Measurements from ENCODE around the gene ESAM. TPM values are rescaled to one million over a fixed set of nuclear protein-coding genes. Genes with fewer than 3 reads are reported as not detected.

Gene ESAM
- polyA plus RNA-seq, 1 donor (not counting 4 experiments of a cell fraction or from before 2014, with no cell fraction given): 0.04 TPM

DNA sequence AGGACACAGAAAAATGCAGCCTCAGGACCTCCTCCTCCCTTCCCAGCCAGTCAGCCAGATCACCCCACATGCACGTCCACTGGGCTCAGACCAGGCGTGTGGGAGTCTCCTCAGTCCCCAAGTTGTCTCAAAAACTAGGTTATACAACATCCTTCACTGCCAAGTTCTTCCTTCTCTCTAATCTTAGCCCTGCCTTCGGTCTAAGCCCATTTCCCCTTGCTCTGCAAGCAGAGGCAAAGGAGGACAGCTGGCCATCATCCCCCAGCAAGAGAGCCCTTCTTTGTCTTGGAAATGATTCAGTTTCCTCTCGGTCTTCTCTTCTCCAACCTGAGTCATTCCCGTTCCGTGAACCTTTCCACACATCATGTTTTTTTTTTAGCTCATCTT lies 36.4 kb downstream of the ESAM start:
- Histone ChIP-seq H3K4me1 (ENCODE audit: control insufficient read depth, extremely low read depth, insufficient read depth, low read length) (peaks cover 12% of the 10 kb centered on the region), H3K9me3 (ENCODE audit: control insufficient read depth, low read depth, low read length) (no peaks in the 10 kb centered on the region), H3K79me2 (ENCODE audit: control insufficient read depth, insufficient read depth, low read length) (no peaks in the 10 kb centered on the region), H3K9me1 (ENCODE audit: control insufficient read depth, extremely low read depth, insufficient read depth, low read length) (peaks cover 4% of the 10 kb centered on the region), H3K4me2 (ENCODE audit: control insufficient read depth, extremely low read depth, insufficient read depth, low read depth, low read length) (peak overlapping the region; percentile 61), H3K4me3 (ENCODE audit: control insufficient read depth in 2 of 3, extremely low read depth in 1 of 3, insufficient read depth in 2 of 3, low read depth in 1 of 3, low read length in 3 of 3) (peak overlapping the region in 2 of 3 experiments; percentile 9 to 12), H3K36me3 (ENCODE audit: control insufficient read depth in 2 of 2, extremely low read depth in 1 of 2, insufficient read depth in 2 of 2, low read length in 2 of 2) (no peaks in the 10 kb centered on the region), H3K27me3 (ENCODE audit: control insufficient read depth, extremely low read depth, insufficient read depth, low read length) (peaks cover 30% of the 10 kb centered on the region), H3K9ac (ENCODE audit: control insufficient read depth, extremely low read depth, insufficient read depth, low read length) (no peak overlapping the region), H4K20me1 (ENCODE audit: control insufficient read depth, extremely low read depth, insufficient read depth, low read length) (no peaks in the 10 kb centered on the region), H3K27ac (ENCODE audit: control insufficient read depth, insufficient read depth, low read length) (no peak overlapping the region), H2AFZ (ENCODE audit: control insufficient read depth, low read length) (peak overlapping the region; percentile 75)
- no peak for DNase-seq (ENCODE audit: low read depth, low spot score)
- dilution Hi-C loops (cut with MboI; ENCODE audit: extremely low pct_ligation_motif_present, low sequenced_read_pairs): no loop called here
- FAIRE-seq: peak; percentile 85
- TF ChIP-seq, protein P1, sequence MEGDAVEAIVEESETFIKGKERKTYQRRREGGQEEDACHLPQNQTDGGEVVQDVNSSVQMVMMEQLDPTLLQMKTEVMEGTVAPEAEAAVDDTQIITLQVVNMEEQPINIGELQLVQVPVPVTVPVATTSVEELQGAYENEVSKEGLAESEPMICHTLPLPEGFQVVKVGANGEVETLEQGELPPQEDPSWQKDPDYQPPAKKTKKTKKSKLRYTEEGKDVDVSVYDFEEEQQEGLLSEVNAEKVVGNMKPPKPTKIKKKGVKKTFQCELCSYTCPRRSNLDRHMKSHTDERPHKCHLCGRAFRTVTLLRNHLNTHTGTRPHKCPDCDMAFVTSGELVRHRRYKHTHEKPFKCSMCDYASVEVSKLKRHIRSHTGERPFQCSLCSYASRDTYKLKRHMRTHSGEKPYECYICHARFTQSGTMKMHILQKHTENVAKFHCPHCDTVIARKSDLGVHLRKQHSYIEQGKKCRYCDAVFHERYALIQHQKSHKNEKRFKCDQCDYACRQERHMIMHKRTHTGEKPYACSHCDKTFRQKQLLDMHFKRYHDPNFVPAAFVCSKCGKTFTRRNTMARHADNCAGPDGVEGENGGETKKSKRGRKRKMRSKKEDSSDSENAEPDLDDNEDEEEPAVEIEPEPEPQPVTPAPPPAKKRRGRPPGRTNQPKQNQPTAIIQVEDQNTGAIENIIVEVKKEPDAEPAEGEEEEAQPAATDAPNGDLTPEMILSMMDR (optimal IDR thresholded peaks at IDR 0.05 in 1 of 3, IDR thresholded peaks at IDR 0.05 in 1 of 3, conservative IDR thresholded peaks at IDR 0.05 in 1 of 3; ENCODE audit: extremely low read depth in 1 of 3, insufficient read depth in 2 of 3, low read length in 3 of 3): no peak
- TF ChIP-seq EZH2 (IDR thresholded peaks at IDR 0.05; ENCODE audit: low read length): no peak

GRCh38 chr11:124724979-124725718 lies 36.9 kb downstream of the ESAM start:
- Histone ChIP-seq H4K20me1 (ENCODE audit: control insufficient read depth, extremely low read depth, insufficient read depth, low read length) (no peaks in the 10 kb centered on the region), H3K27ac (ENCODE audit: control insufficient read depth, insufficient read depth, low read length) (no peak overlapping the region), H3K9me3 (ENCODE audit: control insufficient read depth, low read depth, low read length) (no peaks in the 10 kb centered on the region), H2AFZ (ENCODE audit: control insufficient read depth, low read length) (peak overlapping the region; percentile 75), H3K4me2 (ENCODE audit: control insufficient read depth, extremely low read depth, insufficient read depth, low read depth, low read length) (peak overlapping the region; percentile 61), H3K4me1 (ENCODE audit: control insufficient read depth, extremely low read depth, insufficient read depth, low read length) (peaks cover 12% of the 10 kb centered on the region), H3K79me2 (ENCODE audit: control insufficient read depth, insufficient read depth, low read length) (no peaks in the 10 kb centered on the region), H3K9ac (ENCODE audit: control insufficient read depth, extremely low read depth, insufficient read depth, low read length) (no peak overlapping the region), H3K27me3 (ENCODE audit: control insufficient read depth, extremely low read depth, insufficient read depth, low read length) (peaks cover 31% of the 10 kb centered on the region), H3K36me3 (ENCODE audit: control insufficient read depth in 2 of 2, extremely low read depth in 1 of 2, insufficient read depth in 2 of 2, low read length in 2 of 2) (no peaks in the 10 kb centered on the region), H3K9me1 (ENCODE audit: control insufficient read depth, extremely low read depth, insufficient read depth, low read length) (peaks cover 4% of the 10 kb centered on the region), H3K4me3 (ENCODE audit: control insufficient read depth in 2 of 3, extremely low read depth in 1 of 3, insufficient read depth in 2 of 3, low read depth in 1 of 3, low read length in 3 of 3) (peak overlapping the region in 1 of 3 experiments; percentile 9)
- no peak for TF ChIP-seq EZH2 (IDR thresholded peaks at IDR 0.05; ENCODE audit: low read length)
- TF ChIP-seq, protein P1 (optimal IDR thresholded peaks at IDR 0.05 in 1 of 3, IDR thresholded peaks at IDR 0.05 in 1 of 3, conservative IDR thresholded peaks at IDR 0.05 in 1 of 3; ENCODE audit: extremely low read depth in 1 of 3, insufficient read depth in 2 of 3, low read length in 3 of 3): no peak
- dilution Hi-C loops (cut with MboI; ENCODE audit: extremely low pct_ligation_motif_present, low sequenced_read_pairs): no loop called here
- FAIRE-seq: no peak
- DNase-seq (ENCODE audit: low read depth, low spot score): no peak
